ENCODE measurements around the gene FAM9C. TPM values are rescaled to one million over a fixed set of nuclear protein-coding genes. Genes with fewer than 3 reads are reported as not detected.

Gene FAM9C
- total RNA-seq, 1 experiment from 2014 or later: not detected

- no TSS peak for BruUV-seq (replicated peaks)
- in situ Hi-C loops (cut with HindIII; ENCODE audit: low pct_unique_long_range_greater_than_20kb, low sequenced_read_pairs): no loop called here
- DNase-seq (ENCODE audit: low read depth, low spot score): no peak
- H3K27me3 ChIP-seq (ENCODE audit: control insufficient read depth, insufficient read depth, low read length): no peaks in the 10 kb centered on the region
- intact Hi-C loops (cut with micrococcal nuclease; ENCODE audit: unreplicated experiment): no loop called here
- H3K9me3 ChIP-seq (ENCODE audit: control insufficient read depth, insufficient read depth, low read depth, low read length): no peaks in the 10 kb centered on the region
- no peak for TF ChIP-seq TCF7L2 (IDR thresholded peaks at IDR 0.05; ENCODE audit: low read depth, low read length)
- no peak for TF ChIP-seq REST (IDR thresholded peaks at IDR 0.05; ENCODE audit: insufficient read depth in 1 of 2, low read depth in 2 of 2, low read length in 1 of 2)
- no peak for TF ChIP-seq POLR2AphosphoS5 (IDR thresholded peaks at IDR 0.05; ENCODE audit: low read depth, low read length)
- TF ChIP-seq CTCF (IDR thresholded peaks at IDR 0.05): no peak
- no peak for TF ChIP-seq SIN3A (IDR thresholded peaks at IDR 0.05; ENCODE audit: borderline replicate concordance, insufficient read depth, low read depth, low read length)
- ChIA-PET POLR2A (no interaction called here), CTCF (no interaction called here)
- H3K36me3 ChIP-seq (ENCODE audit: control insufficient read depth, insufficient read depth, low read length): no peaks in the 10 kb centered on the region
- H3K4me1 ChIP-seq (ENCODE audit: control insufficient read depth, insufficient read depth, low read length): no peaks in the 10 kb centered on the region
- H3K4me3 ChIP-seq (ENCODE audit: low read depth in 2 of 2, low read length in 2 of 2): no peak overlapping the region
- ATAC-seq: no peak
- H3K27ac ChIP-seq (ENCODE audit: low read length): no peak overlapping the region; the same call in 1 of the 2 replicates
Observed at GRCh38 chrX:13051529-13052172, 7.2 kb upstream of the FAM9C start.

GRCh38 chrX:13051167-13051528 lies 6.7 kb upstream of the FAM9C start:
- ATAC-seq (no peak), DNase-seq (ENCODE audit: low read depth, low spot score) (no peak)
- intact Hi-C loops (cut with micrococcal nuclease; ENCODE audit: unreplicated experiment): no loop called here
- Histone ChIP-seq H3K27ac (ENCODE audit: low read length) (no peak overlapping the region; the same call in 1 of the 2 replicates), H3K36me3 (ENCODE audit: control insufficient read depth, insufficient read depth, low read length) (no peaks in the 10 kb centered on the region), H3K9me3 (ENCODE audit: control insufficient read depth, insufficient read depth, low read depth, low read length) (no peaks in the 10 kb centered on the region), H3K4me1 (ENCODE audit: control insufficient read depth, insufficient read depth, low read length) (no peaks in the 10 kb centered on the region), H3K27me3 (ENCODE audit: control insufficient read depth, insufficient read depth, low read length) (no peaks in the 10 kb centered on the region), H3K4me3 (ENCODE audit: low read depth in 2 of 2, low read length in 2 of 2) (no peak overlapping the region)
- in situ Hi-C loops (cut with HindIII; ENCODE audit: low pct_unique_long_range_greater_than_20kb, low sequenced_read_pairs): no loop called here
- no peak for TF ChIP-seq TCF7L2 (IDR thresholded peaks at IDR 0.05; ENCODE audit: low read depth, low read length)
- TF ChIP-seq SIN3A (IDR thresholded peaks at IDR 0.05; ENCODE audit: borderline replicate concordance, insufficient read depth, low read depth, low read length): no peak
- TF ChIP-seq CTCF (IDR thresholded peaks at IDR 0.05): no peak
- TF ChIP-seq REST (IDR thresholded peaks at IDR 0.05; ENCODE audit: insufficient read depth in 1 of 2, low read depth in 2 of 2, low read length in 1 of 2): no peak
- no peak for TF ChIP-seq POLR2AphosphoS5 (IDR thresholded peaks at IDR 0.05; ENCODE audit: low read depth, low read length)
- ChIA-PET POLR2A (no interaction called here), CTCF (no interaction called here)
- no TSS peak for BruUV-seq (replicated peaks)
